T-helper 1 cell treated with Interleukin-12 subunit alpha and Interleukin-12 subunit beta and Interleukin-4 antibody, amounts not matched to agents 30 ng/mL and 1 ng/mL, for 36 hours (primary cell): ENCODE data around the gene PRND. TPM values are rescaled to one million over a fixed set of nuclear protein-coding genes. Genes with fewer than 3 reads are reported as not detected.

Experiments
- intact Hi-C: fragments of 100-400 bp; cut with micrococcal nuclease; formaldehyde crosslinking; loops from one replicate; pipeline ENCODE4 v1.15.1; 2024
- total RNA-seq: library from RNA; stranded (reverse); gene quantifications from 2 replicates; pipeline ENCODE4 v1.2.3, GENCODE V29; 2022

Gene PRND
- total RNA-seq, 1 donor from 2014 or later: not detected

- intact Hi-C loops: loop anchor here (5.0 kb wide), 1 partner anchor 36 kb away; no protein-coding TSS in a partner anchor
Measured at GRCh38 chr20:4776079-4776630, 54.4 kb downstream of the PRND start.

Other genes with a start within 250 kb of the PRND start
- 44.7 and 47.1 TPM in 2 replicates for gene PRNP, start 35.5 kb upstream of the PRND start, total RNA-seq
- 82.2 and 82.9 TPM in 2 replicates for gene RASSF2, start 101.7 kb downstream of the PRND start, total RNA-seq